IMR-90 (cell line): ENCODE measurements around the gene DBP. TPM values are rescaled to one million over a fixed set of nuclear protein-coding genes. Genes with fewer than 3 reads are reported as not detected.

Experiments used
- ATAC-seq: fragments of 200-7000 bp; cut with Tn5 transposase; 2 replicates; pipeline ENCODE4 v1.9.1; 2020; ENCODE audit warnings: low read depth, mild to moderate bottlenecking, moderate library complexity
- BruUV-seq: library from RNA; stranded (reverse); fragments of 400-500 nt; replicated peaks from 2 replicates; lab custom pipeline; 2021; lab: Mats Ljungman, UMichigan
- CTCF ChIA-PET: fragments of 300-600 bp; formaldehyde crosslinking; extraction: SDS; loops from one replicate; lab custom pipeline; 2021; ENCODE audit warnings: antibody characterized with exemption; lab: Yijun Ruan, JAX
- POLR2A ChIA-PET: fragments of 300-600 bp; sonication (Branson Sonifier 250); formaldehyde crosslinking; loops from one replicate; lab custom pipeline; 2022; ENCODE audit warnings: antibody characterized with exemption; ENCODE audit not compliant: unreplicated experiment; lab: Charles Lee
- DNase-seq: peaks from one replicate; pipeline ENCODE4 v3.0.0; 2013
- H2AFZ ChIP-seq: replicated peaks from 2 replicates; pipeline ENCODE3; 2013; ENCODE audit warnings: low read length, mild to moderate bottlenecking; ENCODE audit not compliant: poor library complexity
- H2AK5ac ChIP-seq: 2 replicates; pipeline ENCODE4 v1.6.1; 2013; ENCODE audit warnings: low read depth, low read length, inconsistent platforms
- H2AK9ac ChIP-seq: replicated peaks from 2 replicates; pipeline ENCODE3; 2013; ENCODE audit warnings: mild to moderate bottlenecking, low read depth, low read length, moderate library complexity; ENCODE audit not compliant: poor library complexity
- H2BK120ac ChIP-seq: 2 replicates; pipeline ENCODE4 v1.6.1; 2013; ENCODE audit warnings: low read depth, low read length, inconsistent platforms
- H2BK15ac ChIP-seq: 3 replicates; pipeline ENCODE4 v1.6.1; 2013; ENCODE audit warnings: low read depth, low read length, inconsistent platforms
- H2BK20ac ChIP-seq: 2 replicates; pipeline ENCODE4 v1.6.1; 2013; ENCODE audit warnings: low read depth, mild to moderate bottlenecking, inconsistent platforms, low read length, moderate library complexity
- H2BK5ac ChIP-seq: 2 replicates; pipeline ENCODE4 v1.6.1; 2013; ENCODE audit warnings: mild to moderate bottlenecking, low read depth, low read length, inconsistent platforms; ENCODE audit not compliant: poor library complexity, severe bottlenecking
- H3K14ac ChIP-seq: replicated peaks from 2 replicates; pipeline ENCODE4 v1.6.1; 2013; ENCODE audit warnings: low read depth, low read length, inconsistent platforms
- H3K18ac ChIP-seq: 2 replicates; pipeline ENCODE4 v1.6.1; 2013; ENCODE audit warnings: low read depth, low read length, control low read depth
- H3K23ac ChIP-seq: 2 replicates; pipeline ENCODE4 v1.6.1; 2013; ENCODE audit warnings: low read depth, low read length, inconsistent platforms
- H3K27ac ChIP-seq: 2 replicates; pipeline ENCODE4 v1.5.1; 2013; ENCODE audit warnings: mild to moderate bottlenecking, control low read depth, low read length; ENCODE audit not compliant: insufficient read depth
- H3K27me3 ChIP-seq: 2 replicates; pipeline ENCODE4 v1.6.1; 2013; ENCODE audit warnings: low read length; ENCODE audit not compliant: control insufficient read depth, insufficient read depth
- H3K36me3 ChIP-seq: 2 replicates; pipeline ENCODE4 v1.6.1; 2013; ENCODE audit warnings: low read length, mixed read lengths; ENCODE audit not compliant: control insufficient read depth, insufficient read depth
- H3K4ac ChIP-seq: 2 replicates; pipeline ENCODE4 v1.6.1; 2013; ENCODE audit warnings: low read depth, low read length, inconsistent platforms
- H3K4me1 ChIP-seq: 2 replicates; pipeline ENCODE4 v1.6.1; 2013; ENCODE audit warnings: low read length, mixed read lengths; ENCODE audit not compliant: control insufficient read depth, insufficient read depth
- H3K4me2 ChIP-seq: 2 replicates; pipeline ENCODE4 v1.6.1; 2013; ENCODE audit warnings: low read depth, mild to moderate bottlenecking, control low read depth, low read length, moderate library complexity
- H3K4me3 ChIP-seq: 2 replicates; pipeline ENCODE4 v1.5.1; 2013; ENCODE audit warnings: low read depth, mild to moderate bottlenecking, control low read depth, low read length, moderate library complexity; ENCODE audit not compliant: insufficient read depth
- H3K56ac ChIP-seq: 2 replicates; pipeline ENCODE4 v1.6.1; 2013; ENCODE audit warnings: low read length, inconsistent platforms; ENCODE audit not compliant: insufficient read depth; ENCODE audit errors: extremely low read depth
- H3K79me1 ChIP-seq, 2 experiments: 2 replicates each; pipeline ENCODE4 v1.6.1; 2013; ENCODE audit warnings: low read length in 2 of 2, inconsistent platforms in 1 of 2, low read depth in 1 of 2
- H3K9ac ChIP-seq: 2 replicates; pipeline ENCODE4 v1.6.1; 2013; ENCODE audit warnings: low read depth, low read length, control low read depth
- H3K9me1 ChIP-seq: 2 replicates; pipeline ENCODE4 v1.6.1; 2013; ENCODE audit warnings: low read length, inconsistent platforms; ENCODE audit not compliant: insufficient read depth
- H3K9me3 ChIP-seq: 2 replicates; pipeline ENCODE4 v1.6.1; 2013; ENCODE audit warnings: low read length; ENCODE audit not compliant: control insufficient read depth, insufficient read depth
- H4K20me1 ChIP-seq: 2 replicates; pipeline ENCODE4 v1.6.1; 2013; ENCODE audit warnings: low read length, inconsistent platforms; ENCODE audit not compliant: insufficient read depth
- H4K5ac ChIP-seq: 2 replicates; pipeline ENCODE4 v1.6.1; 2013; ENCODE audit warnings: mild to moderate bottlenecking, low read depth, low read length, control low read depth
- H4K8ac ChIP-seq, 2 experiments: 2 replicates each; pipeline ENCODE4 v1.6.1; 2013; ENCODE audit warnings: low read depth in 2 of 2, low read length in 2 of 2, control low read depth in 1 of 2, inconsistent platforms in 1 of 2
- H4K91ac ChIP-seq: 2 replicates; pipeline ENCODE4 v1.6.1; 2013; ENCODE audit warnings: low read depth, low read length, inconsistent platforms; ENCODE audit not compliant: insufficient read depth
- BHLHE40 ChIP-seq: fragments of 150-350 bp; IDR thresholded peaks from 2 replicates; pipeline ENCODE4 v1.6.1; 2016; ENCODE audit warnings: mild to moderate bottlenecking, low read depth, low read length
- CEBPB ChIP-seq: IDR thresholded peaks from 2 replicates; pipeline ENCODE4 v1.6.1; 2012; ENCODE audit warnings: low read depth, low read length, improper control_type of control experiment
- CHD1 ChIP-seq: IDR thresholded peaks from 2 replicates; pipeline ENCODE4 v1.6.1; 2012; ENCODE audit warnings: low read depth, low read length, improper control_type of control experiment
- ELK1 ChIP-seq: fragments of 150-350 bp; IDR thresholded peaks from 2 replicates; pipeline ENCODE4 v1.6.1; 2016; ENCODE audit warnings: low read depth, mild to moderate bottlenecking, low read length, moderate library complexity, borderline replicate concordance
- FOS ChIP-seq: fragments of 150-350 bp; IDR thresholded peaks from 2 replicates; pipeline ENCODE4 v1.6.1; 2016; ENCODE audit warnings: low read depth, low read length
- MAFK ChIP-seq: IDR thresholded peaks from 2 replicates; pipeline ENCODE4 v1.6.1; 2012; ENCODE audit warnings: low read depth, low read length, improper control_type of control experiment
- MAZ ChIP-seq: IDR thresholded peaks from 2 replicates; pipeline ENCODE4 v1.6.1; 2012; ENCODE audit warnings: low read depth, mild to moderate bottlenecking, low read length, improper control_type of control experiment, moderate library complexity, borderline replicate concordance
- MXI1 ChIP-seq: IDR thresholded peaks from 2 replicates; pipeline ENCODE4 v1.6.1; 2012; ENCODE audit warnings: low read depth, mild to moderate bottlenecking, low read length, moderate library complexity, borderline replicate concordance
- NFE2L2 ChIP-seq: fragments of 150-350 bp; IDR thresholded peaks from 2 replicates; pipeline ENCODE4 v1.6.1; 2016; ENCODE audit warnings: low read depth, mild to moderate bottlenecking, low read length
- POLR2A ChIP-seq: IDR thresholded peaks from 2 replicates; pipeline ENCODE4 v1.6.1; 2012; ENCODE audit warnings: mild to moderate bottlenecking, low read depth, low read length
- RAD21 ChIP-seq: IDR thresholded peaks from 2 replicates; pipeline ENCODE4 v1.6.1; 2012; ENCODE audit warnings: low read length, improper control_type of control experiment
- RCOR1 ChIP-seq: IDR thresholded peaks from 2 replicates; pipeline ENCODE4 v1.6.1; 2012; ENCODE audit warnings: mild to moderate bottlenecking, low read length, improper control_type of control experiment; ENCODE audit not compliant: insufficient replicate concordance
- RFX5 ChIP-seq: IDR thresholded peaks from 2 replicates; pipeline ENCODE4 v1.8.0; 2012; ENCODE audit warnings: low read depth, mild to moderate bottlenecking, low read length, moderate library complexity
- SMC3 ChIP-seq: fragments of 150-350 bp; IDR thresholded peaks from 2 replicates; pipeline ENCODE4 v1.6.1; 2016; ENCODE audit warnings: low read depth, mild to moderate bottlenecking, antibody characterized with exemption, low read length, moderate library complexity
- USF2 ChIP-seq: fragments of 150-350 bp; IDR thresholded peaks from 2 replicates; pipeline ENCODE4 v1.6.1; 2017; ENCODE audit warnings: mild to moderate bottlenecking, antibody characterized with exemption, low read length, low read depth
- WGBS, 2 experiments: methylation state at CpG; one replicate each; pipeline versions ENCODE4 v1.1.5 to v1.1.7; 2013; ENCODE audit warnings: missing lambda C conversion rate in 2 of 2; ENCODE audit not compliant: insufficient read length in 1 of 2; ENCODE audit errors: extremely low coverage in 2 of 2; 5-methylcytosine and 5-hydroxymethylcytosine counted together
- dilution Hi-C: fragments of 300-500 bp; cut with HindIII; formaldehyde crosslinking; loops from one replicate; pipeline ENCODE4 v1.14.3; 2018; ENCODE audit warnings: low sequenced_read_pairs; ENCODE audit not compliant: unreplicated experiment
- in situ Hi-C: fragments of 300-500 bp; cut with MboI; formaldehyde crosslinking; loops from 3 replicates; pipeline ENCODE4 v1.14.3; 2019; ENCODE audit warnings: low sequenced_read_pairs, inconsistent platforms, mixed read lengths
- intact Hi-C: fragments of 100-400 bp; cut with micrococcal nuclease; formaldehyde crosslinking; loops from 2 replicates; pipeline ENCODE4 v1.10.0; 2022
- polyA plus RNA-seq, 3 experiments: library from polyadenylated mRNA; depleted of rRNA; stranded (reverse); fragments of >200 nt; gene quantifications; 2 replicates each; pipeline ENCODE4 v1.2.3, GENCODE V29; 2012; ENCODE audit warnings: low replicate concordance in 1 of 3
- total RNA-seq: library from RNA; depleted of rRNA; stranded (reverse); fragments of >200 nt; gene quantifications from 2 replicates; pipeline ENCODE4 v1.2.3, GENCODE V29; 2012

Gene DBP
- total and polyA plus RNA-seq, 2 of the 4 experiments (the other 2 are of a cell fraction) = 3.0 to 3.6 TPM

GRCh38 chr19:48628486-48629296 lies 8.5 kb downstream of the DBP start:
- POLR2A ChIA-PET = no interaction called here
- no TSS peak for BruUV-seq
- CTCF ChIA-PET = no interaction called here
- TF ChIP-seq POLR2A (no peak), RFX5 (no peak), CEBPB (no peak), SMC3 (no peak), CHD1 (no peak), MAZ (no peak), USF2 (no peak), BHLHE40 (no peak), RAD21 (no peak), MAFK (no peak), RCOR1 (no peak), FOS (no peak), MXI1 (no peak), ELK1 (no peak), NFE2L2 (no peak)

More at GRCh38 chr19:48628486-48629296, 8.5 kb downstream of the DBP start:
- no peak overlapping the region for H3K18ac ChIP-seq
- no peak overlapping the region for H2BK5ac ChIP-seq
- peaks cover 6% of the 10 kb centered on the region; the same call in 1 of the 2 replicates for H3K36me3 ChIP-seq
- no peaks in the 10 kb centered on the region for H3K9me3 ChIP-seq
- in situ Hi-C loops (no loop called here), intact Hi-C loops (no loop called here), dilution Hi-C loops (no loop called here)
- H2AFZ ChIP-seq = no peak overlapping the region
- no peak overlapping the region for H3K4me2 ChIP-seq
- no peak overlapping the region for H2BK120ac ChIP-seq
- no peak overlapping the region for H3K56ac ChIP-seq
- DNase-seq (no peak), ATAC-seq (no peak)
- peaks cover 4 to 15% of the 10 kb centered on the region in 2 experiments; a peak in 3 of 4 replicates for H3K79me1 ChIP-seq
- H3K9ac ChIP-seq = no peak overlapping the region
- H3K14ac ChIP-seq = no peak overlapping the region
- no peak overlapping the region for H3K27ac ChIP-seq
- H2AK5ac ChIP-seq = no peak overlapping the region
- H4K5ac ChIP-seq = no peak overlapping the region
- peaks cover 29% of the 10 kb centered on the region for H3K4me1 ChIP-seq
- no peak overlapping the region for H3K4ac ChIP-seq
- no peaks in the 10 kb centered on the region for H4K20me1 ChIP-seq
- no peak overlapping the region for H2BK20ac ChIP-seq
- H4K91ac ChIP-seq = no peak overlapping the region
- WGBS, 2 experiments = 83% methylated on average over 19 of the region's 34 CpGs; no CpG with 5 or more reads in 1 of the 2 experiments
- H3K9me1 ChIP-seq = peaks cover 10% of the 10 kb centered on the region
- H3K23ac ChIP-seq = no peak overlapping the region
- no peak overlapping the region for H4K8ac ChIP-seq
- no peaks in the 10 kb centered on the region for H3K27me3 ChIP-seq
- peak overlapping the region; percentile 47 for H2AK9ac ChIP-seq
- H2BK15ac ChIP-seq = no peak overlapping the region
- H3K4me3 ChIP-seq = no peak overlapping the region
